ENCODE data around the gene RSBN1. TPM values are rescaled to one million over a fixed set of nuclear protein-coding genes. Genes with fewer than 3 reads are reported as not detected.

Gene RSBN1
- total and polyA plus RNA-seq, 7 donors, result 3.5 to 20.8 (median 11.0) TPM

DNA sequence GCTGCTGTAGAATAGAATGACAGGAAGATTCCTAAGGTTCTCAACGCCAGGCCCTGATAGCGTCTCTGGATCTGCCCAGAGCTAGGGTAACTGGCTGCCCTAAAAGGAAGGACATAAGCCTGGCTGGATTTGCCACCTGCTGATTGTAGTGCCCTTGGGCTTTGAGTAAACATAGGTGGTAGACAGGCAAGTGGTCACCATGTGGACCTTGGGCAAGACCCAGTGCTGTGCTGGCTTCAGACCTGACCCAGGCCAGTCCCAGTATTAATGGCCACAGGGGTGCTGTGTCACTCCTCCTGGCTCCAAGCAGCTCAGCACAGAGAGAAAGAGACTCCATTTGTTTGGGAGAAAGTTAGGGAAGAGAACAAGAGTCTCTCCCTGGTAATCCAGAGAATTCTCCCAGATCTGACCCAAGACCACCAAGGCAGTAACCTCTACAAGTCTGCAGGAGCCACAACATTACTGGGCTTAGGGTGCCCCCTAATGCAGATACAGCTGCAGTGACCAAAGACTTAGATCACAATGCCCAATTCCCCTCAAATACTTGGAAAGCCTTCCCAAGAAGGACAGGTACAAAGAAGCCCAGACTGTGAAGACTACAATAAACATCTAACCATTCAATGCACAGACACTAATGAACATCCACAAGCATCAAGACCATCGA, 97.5 kb downstream of the RSBN1 start:
- Histone ChIP-seq H3K4me1 (no peaks in the 10 kb centered on the region), H3K36me3 (ENCODE audit: insufficient read depth in 1 of 2, low read depth in 1 of 2) (peaks cover 3 to 36% of the 10 kb centered on the region in 2 donors), H3K27ac (no peak overlapping the region), H3K27me3 (ENCODE audit: insufficient read depth in 3 of 3, low read length in 2 of 3) (no peaks in the 10 kb centered on the region), H3K9me3 (no peaks in the 10 kb centered on the region), H3K4me3 (no peak overlapping the region)
- intact Hi-C loops (cut with DNase I), result no loop called here
- no peak for DNase-seq
- TF ChIP-seq, protein P1, sequence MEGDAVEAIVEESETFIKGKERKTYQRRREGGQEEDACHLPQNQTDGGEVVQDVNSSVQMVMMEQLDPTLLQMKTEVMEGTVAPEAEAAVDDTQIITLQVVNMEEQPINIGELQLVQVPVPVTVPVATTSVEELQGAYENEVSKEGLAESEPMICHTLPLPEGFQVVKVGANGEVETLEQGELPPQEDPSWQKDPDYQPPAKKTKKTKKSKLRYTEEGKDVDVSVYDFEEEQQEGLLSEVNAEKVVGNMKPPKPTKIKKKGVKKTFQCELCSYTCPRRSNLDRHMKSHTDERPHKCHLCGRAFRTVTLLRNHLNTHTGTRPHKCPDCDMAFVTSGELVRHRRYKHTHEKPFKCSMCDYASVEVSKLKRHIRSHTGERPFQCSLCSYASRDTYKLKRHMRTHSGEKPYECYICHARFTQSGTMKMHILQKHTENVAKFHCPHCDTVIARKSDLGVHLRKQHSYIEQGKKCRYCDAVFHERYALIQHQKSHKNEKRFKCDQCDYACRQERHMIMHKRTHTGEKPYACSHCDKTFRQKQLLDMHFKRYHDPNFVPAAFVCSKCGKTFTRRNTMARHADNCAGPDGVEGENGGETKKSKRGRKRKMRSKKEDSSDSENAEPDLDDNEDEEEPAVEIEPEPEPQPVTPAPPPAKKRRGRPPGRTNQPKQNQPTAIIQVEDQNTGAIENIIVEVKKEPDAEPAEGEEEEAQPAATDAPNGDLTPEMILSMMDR (IDR thresholded peaks at IDR 0.05), result no peak
- 93 to 95% (median 95%) methylated on average over 3 of the region's 3 CpGs for WGBS, 3 donors
- no peak for ATAC-seq

Other genes with a start within 250 kb of the RSBN1 start
- gene PHTF1, start 53.0 kb downstream of the RSBN1 start, total RNA-seq, result 10 to 100 TPM in 1 of 4 donors, 1 to 10 TPM in 3; 6.0 to 12.6 (median 9.2) TPM
- 10 to 100 TPM in 2 of 3 donors, 1 to 10 TPM in 1; 6.5 to 14.0 (median 10.7) TPM for gene PHTF1, start 53.0 kb downstream of the RSBN1 start, polyA plus RNA-seq
- under 1 TPM; 0.39 to 0.71 (median 0.56) TPM for gene PTPN22, start 59.2 kb upstream of the RSBN1 start, total RNA-seq
- under 1 TPM; 0.10 to 0.15 (median 0.10) TPM for gene PTPN22, start 59.2 kb upstream of the RSBN1 start, polyA plus RNA-seq
- under 1 TPM; 0.05 to 0.44 (median 0.35) TPM for gene BCL2L15, start 75.1 kb upstream of the RSBN1 start, total RNA-seq
- under 1 TPM; 0.03 to 0.26 (median 0.06) TPM for gene BCL2L15, start 75.1 kb upstream of the RSBN1 start, polyA plus RNA-seq
- 10 to 100 TPM in 1 of 4 donors, 1 to 10 TPM in 3; 6.8 to 12.0 (median 9.3) TPM for gene AP4B1, start 92.3 kb upstream of the RSBN1 start, total RNA-seq
- 10 to 100 TPM in 2 of 3 donors, 1 to 10 TPM in 1; 8.8 to 16.1 (median 11.4) TPM for gene AP4B1, start 92.3 kb upstream of the RSBN1 start, polyA plus RNA-seq
- 1 to 10 TPM; 1.8 to 2.3 (median 2.1) TPM for gene DCLRE1B, start 92.8 kb upstream of the RSBN1 start, total RNA-seq
- 1 to 10 TPM; 1.2 to 2.6 (median 2.5) TPM for gene DCLRE1B, start 92.8 kb upstream of the RSBN1 start, polyA plus RNA-seq
- 10 to 100 TPM; 56.0 to 80.6 (median 65.3) TPM for gene HIPK1, start 116.8 kb upstream of the RSBN1 start, total RNA-seq
- gene HIPK1, start 116.8 kb upstream of the RSBN1 start, polyA plus RNA-seq, result 10 to 100 TPM; 16.8 to 56.0 (median 18.4) TPM
- gene OLFML3, start 167.0 kb upstream of the RSBN1 start, total RNA-seq, result 10 to 100 TPM in 2 of 4 donors, 1 to 10 TPM in 2; 8.2 to 15.8 (median 10.7) TPM
- gene OLFML3, start 167.0 kb upstream of the RSBN1 start, polyA plus RNA-seq, result 10 to 100 TPM in 1 of 3 donors, 1 to 10 TPM in 2; 6.4 to 13.5 (median 9.9) TPM